ENCODE data around the gene CTSG.
"Not testable (repeated sequence)": the region's sequence is repeated elsewhere in the genome, so short reads cannot be mapped to it uniquely, and the experiment has no call there.

Gene CTSG

DNA sequence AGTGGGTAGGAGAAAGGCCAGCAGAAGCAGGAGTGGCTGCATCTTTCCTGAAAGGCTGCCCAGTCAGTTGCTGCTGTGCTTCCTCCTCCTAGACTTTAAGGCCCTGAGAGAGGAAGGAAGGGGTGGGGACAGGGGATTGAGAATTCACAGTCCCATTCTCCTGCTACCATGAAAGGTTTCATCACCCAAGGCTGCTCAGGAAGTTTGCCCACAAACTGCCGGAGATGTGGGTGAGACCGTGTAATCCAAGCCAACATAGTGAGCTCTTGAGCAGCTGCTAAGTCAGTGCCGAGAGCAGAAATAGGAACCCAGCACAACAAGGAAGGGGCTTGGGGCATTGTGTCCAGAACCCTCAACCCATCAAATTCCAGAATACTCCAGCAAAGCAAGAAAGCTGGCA is at the start of gene CTSG:
CTSG (minus strand) TSS at position 69 of the 400 bp plus-strand sequence; CDS start at position 42, 27 bp downstream.
- DNase-seq = no peak

DNA sequence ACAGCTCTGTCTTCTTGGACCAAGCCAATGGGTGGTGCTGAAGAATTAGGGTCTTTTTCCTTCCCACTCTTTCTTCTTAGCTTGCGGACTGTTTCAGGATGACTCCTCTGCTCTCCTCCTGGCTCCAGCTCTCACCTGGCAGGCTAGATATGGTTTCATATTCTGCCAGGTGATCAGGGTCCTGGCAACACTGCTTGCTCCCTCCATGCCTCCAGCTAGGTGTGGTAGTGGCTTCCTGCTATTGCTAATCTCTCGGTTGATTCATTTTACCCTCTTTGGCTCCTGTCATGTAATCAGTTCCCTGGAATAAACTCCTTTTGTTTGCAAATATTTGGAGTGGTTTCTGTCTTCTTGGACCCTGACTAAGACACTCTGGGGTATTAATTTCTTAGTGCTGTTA is 37.7 kb upstream of the CTSG start:
- peak; percentile 85 for DNase-seq

DNA sequence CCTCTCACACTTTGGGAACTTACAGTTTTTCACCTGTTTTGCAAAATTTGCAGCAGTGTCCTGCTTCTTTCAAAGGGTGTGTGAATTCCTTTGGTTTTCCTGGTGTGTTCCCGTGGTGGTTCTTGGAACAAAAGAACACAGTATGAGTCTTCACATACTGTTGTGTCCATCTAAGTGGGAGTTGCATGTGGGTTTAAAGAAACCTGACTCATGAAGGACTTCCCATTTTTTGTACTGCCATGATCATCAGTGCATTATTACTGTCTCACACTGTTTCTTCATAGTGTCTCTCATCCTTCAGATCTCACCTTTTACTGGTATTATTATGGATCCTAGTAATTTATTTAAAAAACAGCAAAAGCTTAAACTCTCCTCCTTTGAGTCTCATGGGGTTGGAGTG is 37.2 kb upstream of the CTSG start:
- DNase-seq = no peak

DNA sequence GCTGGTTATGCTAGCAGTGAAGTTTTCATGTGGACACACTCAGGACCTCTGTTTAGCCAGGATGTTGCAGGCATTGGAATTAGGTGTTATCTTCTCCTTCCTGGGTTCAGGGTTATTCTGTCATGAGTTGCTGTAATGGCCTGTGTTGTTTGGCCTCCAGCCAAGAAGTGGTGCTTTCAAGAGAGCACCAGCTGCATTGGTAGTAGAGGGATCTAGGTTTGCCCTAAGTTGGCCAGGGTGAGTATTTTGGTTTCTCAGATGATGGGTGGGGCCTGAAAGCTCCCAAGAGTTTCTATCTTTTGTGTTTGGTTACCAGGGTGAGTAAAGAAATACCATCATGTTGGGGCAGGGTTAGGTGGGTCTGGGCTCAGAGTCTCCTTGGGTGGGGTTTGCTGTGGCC is 36.1 kb upstream of the CTSG start:
- DNase-seq = peak; percentile 49

DNA sequence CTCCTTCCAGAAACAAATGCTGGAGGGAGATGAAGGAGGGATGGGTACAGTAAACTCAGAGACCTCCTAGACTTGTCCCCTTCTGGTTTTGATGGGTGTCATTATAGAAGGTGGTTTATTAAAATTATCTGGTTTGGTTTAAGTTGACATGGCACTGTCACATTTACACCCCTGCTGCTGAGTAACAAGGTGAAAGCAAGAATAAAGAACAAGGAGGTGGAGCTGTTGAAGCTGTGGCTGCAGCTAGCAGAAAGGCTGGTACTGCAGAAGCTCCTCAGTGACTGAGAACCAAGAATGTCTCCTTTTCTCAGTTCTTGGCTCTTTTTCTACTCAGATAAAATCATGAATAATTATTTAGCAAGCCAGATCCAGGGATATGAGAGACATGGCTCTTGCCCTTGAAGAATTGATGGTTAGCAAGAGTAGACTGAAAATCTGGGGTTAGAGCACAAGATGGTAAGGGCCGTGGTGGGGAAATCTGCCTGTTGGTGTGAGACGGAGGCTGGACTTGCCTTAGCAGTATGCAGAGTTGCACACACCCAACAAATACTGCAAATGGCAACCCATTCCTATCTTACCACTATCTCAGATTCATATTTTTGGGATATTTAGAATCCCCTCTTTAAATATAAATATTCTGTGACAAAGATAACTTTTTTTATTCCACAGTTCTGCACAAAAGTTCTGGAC is 33.8 kb upstream of the CTSG start, which contains the start of gene GZMH:
GZMH (minus strand) TSS at position 31 of the 690 bp plus-strand sequence. CDS start 72 bp downstream, outside the sequence.
- no peak for DNase-seq

DNA sequence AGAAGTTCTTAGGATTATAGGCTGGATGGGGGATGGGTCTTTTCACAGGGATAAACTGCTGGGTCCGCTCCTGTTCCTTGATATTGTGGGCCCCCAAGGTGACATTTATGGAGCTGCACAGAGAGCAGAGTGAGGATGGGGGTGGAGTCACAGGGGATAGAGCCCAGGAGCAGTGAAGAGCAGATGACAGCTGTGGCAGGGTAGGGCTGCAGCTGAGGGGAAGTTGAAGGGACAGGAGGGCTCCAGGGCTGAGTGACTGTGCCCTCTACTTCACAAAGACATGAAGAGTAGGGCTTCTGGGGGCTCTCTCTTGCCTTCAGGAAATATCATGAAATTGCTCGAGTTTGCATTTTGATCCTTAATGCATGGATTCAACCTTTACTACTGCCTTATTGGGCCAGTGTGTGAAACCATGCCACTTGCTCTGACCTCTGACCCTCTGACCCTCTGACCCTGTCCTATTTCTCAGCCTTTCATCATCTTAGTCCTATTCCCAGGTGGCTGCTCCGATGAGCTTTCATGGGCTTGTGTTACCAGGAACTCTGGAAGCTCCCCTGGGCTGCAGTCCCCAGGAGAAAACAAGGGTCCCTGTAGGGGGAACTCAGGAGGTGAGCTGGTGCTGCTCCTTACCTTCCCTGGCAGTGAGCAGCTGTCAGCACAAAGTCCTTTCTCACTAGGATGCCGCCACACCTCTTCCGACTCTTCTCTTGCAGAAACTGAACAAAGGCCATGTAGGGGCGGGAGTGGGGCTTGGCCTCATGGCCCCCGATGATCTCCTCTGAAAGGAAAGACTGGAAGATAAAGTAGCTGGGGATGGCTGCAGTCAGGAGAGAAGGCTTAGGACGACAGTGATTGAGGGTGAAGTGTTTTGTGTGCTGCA is 31.8 kb upstream of the CTSG start:
- DNase-seq = no peak

GRCh38 chr14:24607081-24607480 is 31.0 kb upstream of the CTSG start:
- DNase-seq = peak; percentile 23

GRCh38 chr14:24606297-24606696 is 30.2 kb upstream of the CTSG start:
- DNase-seq = no peak

- DNase-seq = no peak
Measured at GRCh38 chr14:24605435-24606190, 29.6 kb upstream of the CTSG start.

GRCh38 chr14:24597403-24597802 is 21.4 kb upstream of the CTSG start:
- no peak for DNase-seq

- no peak for DNase-seq
Measured at GRCh38 chr14:24595073-24595808, 19.2 kb upstream of the CTSG start.

DNA sequence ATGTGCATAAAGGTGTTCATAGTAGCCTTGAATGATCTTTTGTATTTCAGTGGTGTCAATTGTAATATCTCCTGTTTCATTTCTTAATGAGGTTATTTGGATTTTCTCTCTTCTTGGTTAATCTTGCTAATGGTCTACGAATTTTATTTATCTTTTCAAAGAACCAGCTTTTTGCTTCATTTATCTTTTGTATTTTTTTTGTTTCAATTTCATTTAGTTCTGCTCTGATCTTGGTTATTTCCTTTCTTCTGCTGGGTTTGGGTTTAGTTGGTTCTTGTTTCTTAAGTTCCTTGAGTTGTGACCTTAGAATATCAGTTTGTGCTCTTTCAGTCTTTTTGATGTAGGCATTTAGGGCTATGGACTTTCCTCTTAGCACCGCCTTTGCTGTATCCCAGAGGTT is 15.0 kb upstream of the CTSG start:
- DNase-seq = not testable (repeated sequence)

- not testable (repeated sequence) for DNase-seq
Measured at GRCh38 chr14:24584402-24584801, 8.4 kb upstream of the CTSG start.

DNA sequence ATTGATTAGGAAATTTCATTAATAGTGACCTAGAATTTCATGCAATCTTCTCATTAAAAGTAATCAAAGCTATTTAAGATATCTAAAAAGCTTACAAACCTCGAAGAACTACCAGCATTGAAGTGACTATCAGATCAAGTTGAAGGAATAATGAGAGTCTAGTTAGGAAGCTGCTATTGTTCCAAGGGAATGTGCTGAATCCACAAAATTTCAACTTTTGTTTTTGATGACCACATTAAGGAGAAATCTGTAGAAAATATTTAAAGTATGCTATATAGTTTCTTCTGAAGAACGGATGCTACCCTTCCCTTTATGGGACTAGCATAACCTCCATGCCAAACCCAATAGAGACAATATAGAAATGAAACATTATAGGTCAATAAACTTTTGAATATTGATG is 2.5 kb upstream of the CTSG start:
- DNase-seq = no peak

DNA sequence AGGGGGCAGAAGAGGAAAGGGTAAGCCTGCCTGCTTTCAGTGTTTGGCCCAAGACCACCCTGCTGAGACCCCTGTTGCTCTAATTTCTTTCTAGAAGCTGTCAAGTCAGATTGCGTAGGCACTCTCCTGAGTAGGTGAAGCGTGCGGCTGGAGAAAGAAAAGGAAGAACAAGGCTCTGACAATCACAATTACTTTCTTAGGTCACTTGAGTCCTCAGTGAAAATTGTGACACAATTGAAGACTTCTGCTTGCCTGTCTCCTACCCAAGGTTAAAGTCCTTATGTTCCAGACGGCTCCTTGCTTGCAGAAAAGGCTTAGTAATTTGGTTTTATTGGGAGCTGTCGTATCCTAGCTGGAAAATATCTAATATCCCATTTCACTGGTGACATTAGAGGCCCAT is 721 bp upstream of the CTSG start:
- no peak for DNase-seq

DNA sequence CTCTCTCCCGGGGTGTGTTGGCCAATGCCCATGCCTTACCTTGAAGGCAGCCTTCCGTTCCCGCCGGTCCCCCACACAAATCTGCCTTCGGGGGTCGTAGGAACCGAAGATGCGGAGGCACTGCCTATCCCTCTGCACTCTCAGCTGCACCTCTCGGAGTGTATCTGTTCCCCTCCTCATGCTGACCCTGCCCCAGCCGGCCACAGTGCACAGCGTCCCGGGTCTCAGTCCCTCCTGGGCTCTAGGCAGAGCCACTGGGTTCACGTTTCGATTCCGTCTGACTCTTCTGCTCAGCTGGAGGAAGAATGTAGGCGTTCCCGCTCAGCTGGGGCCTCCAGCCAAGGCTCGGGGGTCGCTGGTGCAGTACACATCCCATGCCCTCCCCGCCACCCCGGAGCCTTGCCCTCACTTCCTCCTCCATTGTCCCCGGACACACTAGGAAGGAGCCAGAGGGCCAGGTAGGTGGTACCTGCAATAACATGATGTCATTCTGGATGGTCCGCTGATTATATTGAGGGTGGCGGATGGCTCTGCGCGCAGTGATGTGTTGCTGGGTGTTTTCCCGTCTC is 1.8 kb downstream of the CTSG start:
- DNase-seq = no peak

DNA sequence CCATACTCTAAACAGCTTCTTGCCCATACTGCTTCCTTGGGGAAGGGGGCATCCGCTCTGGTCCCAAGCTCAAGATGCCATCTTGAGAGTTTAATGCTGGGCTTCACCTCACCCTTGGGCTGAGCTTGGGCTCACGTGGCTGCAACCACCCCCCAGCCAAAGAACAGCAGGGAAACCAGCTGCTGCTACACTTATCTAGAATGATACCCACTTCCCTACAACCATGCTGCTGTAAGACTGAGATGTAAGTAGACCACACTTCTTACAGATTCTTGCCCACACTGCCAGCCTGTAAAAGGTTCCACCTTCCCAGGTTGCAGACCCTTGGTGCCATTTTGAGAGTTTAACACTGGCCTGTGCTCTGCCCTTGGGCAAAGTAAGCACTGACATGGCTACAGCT is 9.7 kb downstream of the CTSG start:
- DNase-seq = no peak

DNA sequence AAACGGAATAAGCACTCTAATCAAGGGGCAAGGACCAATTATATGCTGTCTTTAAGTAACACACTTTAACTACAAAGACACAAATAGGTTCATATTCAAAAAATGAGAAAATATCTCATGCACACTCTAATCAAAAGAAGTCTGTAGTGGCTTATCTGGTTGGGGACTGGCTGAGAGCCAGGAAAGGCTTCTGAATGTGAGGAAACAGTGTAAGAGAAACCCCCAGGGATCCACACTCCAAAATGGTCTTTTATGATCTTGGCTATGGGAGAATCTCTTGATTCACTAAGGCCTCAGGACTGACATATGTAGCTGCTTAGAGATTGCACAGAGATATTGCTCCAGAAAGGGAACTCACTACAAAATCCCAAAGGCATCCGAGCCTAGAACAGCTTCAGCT is 10.3 kb downstream of the CTSG start:
- DNase-seq = peak; percentile 80

GRCh38 chr14:24563505-24563904 is 12.5 kb downstream of the CTSG start:
- no peak for DNase-seq

GRCh38 chr14:24556756-24557155 is 19.3 kb downstream of the CTSG start:
- no peak for DNase-seq

- DNase-seq = not testable (repeated sequence)
Measured at GRCh38 chr14:24549064-24549463, 27.0 kb downstream of the CTSG start.

DNA sequence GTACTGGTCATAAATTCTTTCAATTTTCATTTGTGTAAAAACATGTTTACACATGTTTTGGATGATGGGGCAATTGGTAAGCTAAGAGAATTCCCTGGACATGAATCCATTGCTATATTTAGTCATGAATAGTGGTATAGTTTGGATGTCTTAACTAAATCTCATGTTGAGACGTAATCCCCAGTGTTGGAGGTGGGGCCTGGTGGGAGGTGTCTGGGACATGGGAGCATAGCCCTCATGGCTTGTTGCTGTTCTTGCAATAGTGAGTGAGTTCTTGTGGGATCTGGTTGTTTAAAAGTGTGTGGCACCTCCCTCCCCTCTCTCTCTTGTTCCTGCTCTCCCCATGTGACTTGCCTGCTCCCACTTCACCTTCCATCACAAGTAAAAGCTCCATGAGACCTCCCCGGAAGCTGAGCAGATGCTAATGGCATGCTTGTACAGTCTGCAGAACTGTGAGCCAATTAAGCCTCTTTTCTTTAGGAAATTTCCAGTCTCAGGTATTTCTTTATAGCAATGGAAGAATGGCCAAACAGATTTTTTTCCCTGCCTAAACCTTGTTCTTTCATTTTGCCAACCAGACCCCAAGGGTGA is 33.6 kb downstream of the CTSG start:
- DNase-seq = no peak

All from DMS79 treated with DMSO at 0.1 percent for 48 hours (cell line).